CD4-positive, alpha-beta T cell treated with Interleukin-12 subunit alpha and Interleukin-12 subunit beta, for 1 hour (primary cell): Measurements from ENCODE around the gene GATA5.

Source experiments
- DNase-seq: peaks from one replicate; pipeline ENCODE4 v3.0.0-alpha.2; 2020

GATA5 gene

GRCh38 chr20:62475772-62476055 is at the start of gene GATA5:
GATA5 (minus strand) TSS chr20:62475995; CDS start chr20:62475521, 474 bp downstream.
- DNase-seq = no peak

- DNase-seq = no peak
These were observed 49.2 kb upstream of the GATA5 start for GRCh38 chr20:62525014-62525413.

- DNase-seq = no peak
These were observed 48.7 kb upstream of the GATA5 start for GRCh38 chr20:62524505-62524911.

GRCh38 chr20:62523473-62524203 is 47.8 kb upstream of the GATA5 start:
- peak; percentile 37 for DNase-seq

GRCh38 chr20:62522748-62523396 is 47.1 kb upstream of the GATA5 start:
- no peak for DNase-seq

- no peak for DNase-seq
These were observed 44.0 kb upstream of the GATA5 start for GRCh38 chr20:62519826-62520225.

- DNase-seq = no peak
These were observed 43.1 kb upstream of the GATA5 start for GRCh38 chr20:62518911-62519310.

GRCh38 chr20:62517901-62518610 is 42.3 kb upstream of the GATA5 start:
- DNase-seq = no peak

- DNase-seq = no peak
These were observed 41.4 kb upstream of the GATA5 start for GRCh38 chr20:62517168-62517567.

GRCh38 chr20:62516338-62516737 is 40.5 kb upstream of the GATA5 start:
- DNase-seq = no peak

GRCh38 chr20:62515826-62516225 is 40.0 kb upstream of the GATA5 start:
- DNase-seq = no peak

- DNase-seq = no peak
These were observed 39.5 kb upstream of the GATA5 start for GRCh38 chr20:62515280-62515679.

- no peak for DNase-seq
These were observed 38.2 kb upstream of the GATA5 start for GRCh38 chr20:62513991-62514390.

- DNase-seq = no peak
These were observed 36.3 kb upstream of the GATA5 start for GRCh38 chr20:62511915-62512610.

- DNase-seq = no peak
These were observed 35.6 kb upstream of the GATA5 start for GRCh38 chr20:62511300-62511914.

- DNase-seq = no peak
These were observed 32.9 kb upstream of the GATA5 start for GRCh38 chr20:62508641-62509051.

- no peak for DNase-seq
These were observed 32.3 kb upstream of the GATA5 start for GRCh38 chr20:62507991-62508640.

GRCh38 chr20:62507323-62507722 is 31.5 kb upstream of the GATA5 start:
- DNase-seq = no peak

GRCh38 chr20:62506791-62507190 is 31.0 kb upstream of the GATA5 start:
- DNase-seq = no peak

GRCh38 chr20:62506087-62506486 is 30.3 kb upstream of the GATA5 start:
- no peak for DNase-seq

- DNase-seq = no peak
These were observed 29.7 kb upstream of the GATA5 start for GRCh38 chr20:62505337-62506045.

GRCh38 chr20:62504323-62504722 is 28.5 kb upstream of the GATA5 start:
- no peak for DNase-seq
